Measurements from ENCODE around the gene MAEA. TPM values are rescaled to one million over a fixed set of nuclear protein-coding genes. Genes with fewer than 3 reads are reported as not detected.

The MAEA gene
- total and polyA plus RNA-seq, 2 experiments from 2014 or later = 49.8 to 99.0 TPM

DNA sequence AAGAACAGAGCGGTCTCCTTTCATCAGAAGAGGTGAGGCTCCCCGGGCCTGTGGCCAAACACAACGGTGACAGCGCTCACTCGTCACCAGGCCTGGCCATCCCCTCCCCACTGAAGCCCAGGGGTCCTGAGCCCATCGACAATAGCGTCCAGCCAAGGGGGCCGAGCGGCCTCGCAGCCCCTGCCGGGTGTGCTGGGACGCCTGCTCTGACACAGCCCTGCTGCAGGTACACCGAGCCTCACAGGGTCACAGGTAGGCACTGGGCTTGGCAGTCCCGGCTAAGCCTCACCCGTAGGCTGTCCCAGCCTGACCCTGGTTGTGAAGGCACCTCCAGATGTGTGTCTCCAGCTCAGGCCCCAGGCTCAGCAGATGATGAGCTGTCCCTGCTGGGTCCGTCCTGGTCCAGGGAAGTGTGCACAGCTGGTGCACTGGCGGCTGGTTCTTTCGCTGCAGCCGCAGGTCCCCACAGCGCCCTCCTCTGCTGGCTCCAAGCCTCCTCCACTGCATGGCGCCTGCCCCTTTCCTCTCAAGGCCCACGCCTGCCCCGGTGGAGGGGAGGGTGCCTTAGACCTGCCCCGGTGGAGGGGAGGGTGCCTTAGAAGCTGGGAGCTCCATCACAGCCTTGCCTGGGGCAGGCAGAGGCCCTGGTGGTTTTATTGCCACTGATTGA is 78.9 kb downstream of the MAEA start:
- Histone ChIP-seq H3F3A (replicated peaks; ENCODE audit: low read depth) (no peaks in the 10 kb centered on the region), H3K4me3 (no peak overlapping the region), H3K79me2 (replicated peaks; ENCODE audit: insufficient read depth) (no peaks in the 10 kb centered on the region), H3K27me3 (ENCODE audit: insufficient read depth) (no peaks in the 10 kb centered on the region), H4K20me1 (replicated peaks; ENCODE audit: insufficient read depth) (no peaks in the 10 kb centered on the region; the same call in 1 of the 2 replicates), H3K4me2 (no peak overlapping the region), H3K27ac (ENCODE audit: low read depth) (no peak overlapping the region), H3K9me2 (ENCODE audit: insufficient read depth) (no peaks in the 10 kb centered on the region), H2AFZ (no peak overlapping the region), H3K36me3 (ENCODE audit: insufficient read depth) (no peaks in the 10 kb centered on the region), H3K4me1 (ENCODE audit: insufficient read depth) (no peaks in the 10 kb centered on the region)
- peak; percentile 60 for DNase-seq (ENCODE audit: low spot score)
- peaks cover 6% of the 10 kb centered on the region for H3K27me3 Mint-ChIP-seq (ENCODE audit: insufficient read depth, low read depth, poor library complexity)
- no peak overlapping the region for H3K4me3 Mint-ChIP-seq
- TF ChIP-seq, protein P1, sequence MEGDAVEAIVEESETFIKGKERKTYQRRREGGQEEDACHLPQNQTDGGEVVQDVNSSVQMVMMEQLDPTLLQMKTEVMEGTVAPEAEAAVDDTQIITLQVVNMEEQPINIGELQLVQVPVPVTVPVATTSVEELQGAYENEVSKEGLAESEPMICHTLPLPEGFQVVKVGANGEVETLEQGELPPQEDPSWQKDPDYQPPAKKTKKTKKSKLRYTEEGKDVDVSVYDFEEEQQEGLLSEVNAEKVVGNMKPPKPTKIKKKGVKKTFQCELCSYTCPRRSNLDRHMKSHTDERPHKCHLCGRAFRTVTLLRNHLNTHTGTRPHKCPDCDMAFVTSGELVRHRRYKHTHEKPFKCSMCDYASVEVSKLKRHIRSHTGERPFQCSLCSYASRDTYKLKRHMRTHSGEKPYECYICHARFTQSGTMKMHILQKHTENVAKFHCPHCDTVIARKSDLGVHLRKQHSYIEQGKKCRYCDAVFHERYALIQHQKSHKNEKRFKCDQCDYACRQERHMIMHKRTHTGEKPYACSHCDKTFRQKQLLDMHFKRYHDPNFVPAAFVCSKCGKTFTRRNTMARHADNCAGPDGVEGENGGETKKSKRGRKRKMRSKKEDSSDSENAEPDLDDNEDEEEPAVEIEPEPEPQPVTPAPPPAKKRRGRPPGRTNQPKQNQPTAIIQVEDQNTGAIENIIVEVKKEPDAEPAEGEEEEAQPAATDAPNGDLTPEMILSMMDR (conservative IDR thresholded peaks at IDR 0.05; ENCODE audit: low read depth in 2 of 2) = peak in 1 of 2 experiments; percentile 52; a peak in 1 of 4 replicates
- no peak for TF ChIP-seq EZH2 (IDR thresholded peaks at IDR 0.05; ENCODE audit: low read depth, unreplicated experiment)
- peaks cover 3% of the 10 kb centered on the region; the same call in 2 of the 3 replicates for H3K36me3 Mint-ChIP-seq (ENCODE audit: low read depth)
- no peaks in the 10 kb centered on the region; the same call in 2 of the 3 replicates for H3K4me1 Mint-ChIP-seq
- H3K9me3 Mint-ChIP-seq = no peaks in the 10 kb centered on the region; the same call in 2 of the 3 replicates
- no peak overlapping the region for H3K27ac Mint-ChIP-seq
- peak; percentile 81 for ATAC-seq

DNA sequence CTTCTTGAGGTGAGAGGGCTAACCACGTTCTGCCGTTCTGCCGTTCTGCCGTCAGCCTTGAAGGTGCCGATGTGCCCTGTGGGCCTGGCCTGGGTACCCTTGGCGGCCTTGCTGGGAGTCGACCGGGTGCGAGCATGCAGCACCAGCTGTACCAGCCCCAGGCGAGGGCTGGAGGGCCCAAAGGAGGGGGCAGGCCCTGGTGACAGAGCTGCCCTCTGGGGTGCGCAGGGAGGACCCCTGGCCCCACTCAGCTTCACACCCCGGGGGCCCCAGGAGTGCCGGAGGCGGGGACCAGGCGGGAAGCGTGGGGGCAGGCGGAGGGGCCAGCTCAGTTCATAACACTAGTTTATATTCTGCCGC is 79.4 kb downstream of the MAEA start:
- no peak overlapping the region for H3K27ac ChIP-seq (ENCODE audit: low read depth)
- no peak for TF ChIP-seq EZH2 (IDR thresholded peaks at IDR 0.05; ENCODE audit: low read depth, unreplicated experiment)
- TF ChIP-seq ZNF114 (CRISPR knock-in tag; IDR thresholded peaks at IDR 0.05) = no peak
- TF ChIP-seq, protein P1 (conservative IDR thresholded peaks at IDR 0.05; ENCODE audit: low read depth in 2 of 2) = no peak
- TF ChIP-seq JUNB (IDR thresholded peaks at IDR 0.05; ENCODE audit: unreplicated experiment) = no peak
- no peak for TF ChIP-seq EZH2phosphoT487 (IDR thresholded peaks at IDR 0.05; ENCODE audit: unreplicated experiment)
- no peak for TF ChIP-seq POLR2AphosphoS5 (IDR thresholded peaks at IDR 0.05; ENCODE audit: low read depth)
- TF ChIP-seq CREB1 (CRISPR knock-in tag; IDR thresholded peaks at IDR 0.05; ENCODE audit: low read depth) = no peak
- TF ChIP-seq ZNF331 (CRISPR knock-in tag; IDR thresholded peaks at IDR 0.05; ENCODE audit: low read depth) = no peak
- TF ChIP-seq, protein P2, sequence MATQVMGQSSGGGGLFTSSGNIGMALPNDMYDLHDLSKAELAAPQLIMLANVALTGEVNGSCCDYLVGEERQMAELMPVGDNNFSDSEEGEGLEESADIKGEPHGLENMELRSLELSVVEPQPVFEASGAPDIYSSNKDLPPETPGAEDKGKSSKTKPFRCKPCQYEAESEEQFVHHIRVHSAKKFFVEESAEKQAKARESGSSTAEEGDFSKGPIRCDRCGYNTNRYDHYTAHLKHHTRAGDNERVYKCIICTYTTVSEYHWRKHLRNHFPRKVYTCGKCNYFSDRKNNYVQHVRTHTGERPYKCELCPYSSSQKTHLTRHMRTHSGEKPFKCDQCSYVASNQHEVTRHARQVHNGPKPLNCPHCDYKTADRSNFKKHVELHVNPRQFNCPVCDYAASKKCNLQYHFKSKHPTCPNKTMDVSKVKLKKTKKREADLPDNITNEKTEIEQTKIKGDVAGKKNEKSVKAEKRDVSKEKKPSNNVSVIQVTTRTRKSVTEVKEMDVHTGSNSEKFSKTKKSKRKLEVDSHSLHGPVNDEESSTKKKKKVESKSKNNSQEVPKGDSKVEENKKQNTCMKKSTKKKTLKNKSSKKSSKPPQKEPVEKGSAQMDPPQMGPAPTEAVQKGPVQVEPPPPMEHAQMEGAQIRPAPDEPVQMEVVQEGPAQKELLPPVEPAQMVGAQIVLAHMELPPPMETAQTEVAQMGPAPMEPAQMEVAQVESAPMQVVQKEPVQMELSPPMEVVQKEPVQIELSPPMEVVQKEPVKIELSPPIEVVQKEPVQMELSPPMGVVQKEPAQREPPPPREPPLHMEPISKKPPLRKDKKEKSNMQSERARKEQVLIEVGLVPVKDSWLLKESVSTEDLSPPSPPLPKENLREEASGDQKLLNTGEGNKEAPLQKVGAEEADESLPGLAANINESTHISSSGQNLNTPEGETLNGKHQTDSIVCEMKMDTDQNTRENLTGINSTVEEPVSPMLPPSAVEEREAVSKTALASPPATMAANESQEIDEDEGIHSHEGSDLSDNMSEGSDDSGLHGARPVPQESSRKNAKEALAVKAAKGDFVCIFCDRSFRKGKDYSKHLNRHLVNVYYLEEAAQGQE (IDR thresholded peaks at IDR 0.05; ENCODE audit: unreplicated experiment) = no peak

More for the DNA sequence above, 79.4 kb downstream of the MAEA start:
- H3K4me2 ChIP-seq = no peak overlapping the region
- no peaks in the 10 kb centered on the region for H3K9me2 ChIP-seq (ENCODE audit: insufficient read depth)
- no peaks in the 10 kb centered on the region for H3K4me1 ChIP-seq (ENCODE audit: insufficient read depth)
- H3K27me3 Mint-ChIP-seq (ENCODE audit: insufficient read depth, low read depth, poor library complexity) = peaks cover 6% of the 10 kb centered on the region
- no peaks in the 10 kb centered on the region for H3F3A ChIP-seq (replicated peaks; ENCODE audit: low read depth)
- no peak overlapping the region for H3K4me3 Mint-ChIP-seq
- peaks cover 3% of the 10 kb centered on the region; the same call in 2 of the 3 replicates for H3K36me3 Mint-ChIP-seq (ENCODE audit: low read depth)
- no peak for DNase-seq (ENCODE audit: low spot score)
- H3K9me3 Mint-ChIP-seq = no peaks in the 10 kb centered on the region; the same call in 2 of the 3 replicates
- H3K4me3 ChIP-seq = no peak overlapping the region
- H3K79me2 ChIP-seq (replicated peaks; ENCODE audit: insufficient read depth) = no peaks in the 10 kb centered on the region
- H4K20me1 ChIP-seq (replicated peaks; ENCODE audit: insufficient read depth) = no peaks in the 10 kb centered on the region; the same call in 1 of the 2 replicates
- no peak overlapping the region for H3K27ac Mint-ChIP-seq
- H3K36me3 ChIP-seq (ENCODE audit: insufficient read depth) = no peaks in the 10 kb centered on the region
- H3K4me1 Mint-ChIP-seq = no peaks in the 10 kb centered on the region; the same call in 2 of the 3 replicates
- no peak for ATAC-seq
- H3K27me3 ChIP-seq (ENCODE audit: insufficient read depth) = no peaks in the 10 kb centered on the region
- no peak overlapping the region for H2AFZ ChIP-seq
